ENCODE results near the gene MUSK. TPM values are rescaled to one million over a fixed set of nuclear protein-coding genes. Genes with fewer than 3 reads are reported as not detected.

MUSK gene
- total and polyA plus RNA-seq, 2 experiments from 2014 or later = not detected

DNA sequence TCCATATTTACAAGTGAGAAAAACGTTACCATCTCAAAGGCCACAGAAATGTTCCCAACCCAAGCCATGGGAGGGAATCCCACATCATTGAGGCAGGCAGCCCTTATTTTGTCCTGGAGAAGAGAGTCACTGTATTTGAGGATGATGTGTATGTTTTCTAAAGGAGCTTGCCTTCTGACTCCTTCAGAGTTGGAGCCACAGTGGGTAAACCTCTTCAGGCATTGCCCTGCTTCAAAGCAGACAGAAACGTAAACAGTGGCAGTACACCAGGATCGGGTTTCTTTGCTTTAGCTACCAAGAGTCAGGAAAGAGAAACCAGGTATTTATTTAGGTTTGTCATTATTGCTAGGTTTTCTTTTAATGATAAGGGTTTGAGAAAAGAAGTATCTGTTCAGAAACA lies 45.7 kb downstream of the MUSK start (continued):
- TF ChIP-seq, protein P1, sequence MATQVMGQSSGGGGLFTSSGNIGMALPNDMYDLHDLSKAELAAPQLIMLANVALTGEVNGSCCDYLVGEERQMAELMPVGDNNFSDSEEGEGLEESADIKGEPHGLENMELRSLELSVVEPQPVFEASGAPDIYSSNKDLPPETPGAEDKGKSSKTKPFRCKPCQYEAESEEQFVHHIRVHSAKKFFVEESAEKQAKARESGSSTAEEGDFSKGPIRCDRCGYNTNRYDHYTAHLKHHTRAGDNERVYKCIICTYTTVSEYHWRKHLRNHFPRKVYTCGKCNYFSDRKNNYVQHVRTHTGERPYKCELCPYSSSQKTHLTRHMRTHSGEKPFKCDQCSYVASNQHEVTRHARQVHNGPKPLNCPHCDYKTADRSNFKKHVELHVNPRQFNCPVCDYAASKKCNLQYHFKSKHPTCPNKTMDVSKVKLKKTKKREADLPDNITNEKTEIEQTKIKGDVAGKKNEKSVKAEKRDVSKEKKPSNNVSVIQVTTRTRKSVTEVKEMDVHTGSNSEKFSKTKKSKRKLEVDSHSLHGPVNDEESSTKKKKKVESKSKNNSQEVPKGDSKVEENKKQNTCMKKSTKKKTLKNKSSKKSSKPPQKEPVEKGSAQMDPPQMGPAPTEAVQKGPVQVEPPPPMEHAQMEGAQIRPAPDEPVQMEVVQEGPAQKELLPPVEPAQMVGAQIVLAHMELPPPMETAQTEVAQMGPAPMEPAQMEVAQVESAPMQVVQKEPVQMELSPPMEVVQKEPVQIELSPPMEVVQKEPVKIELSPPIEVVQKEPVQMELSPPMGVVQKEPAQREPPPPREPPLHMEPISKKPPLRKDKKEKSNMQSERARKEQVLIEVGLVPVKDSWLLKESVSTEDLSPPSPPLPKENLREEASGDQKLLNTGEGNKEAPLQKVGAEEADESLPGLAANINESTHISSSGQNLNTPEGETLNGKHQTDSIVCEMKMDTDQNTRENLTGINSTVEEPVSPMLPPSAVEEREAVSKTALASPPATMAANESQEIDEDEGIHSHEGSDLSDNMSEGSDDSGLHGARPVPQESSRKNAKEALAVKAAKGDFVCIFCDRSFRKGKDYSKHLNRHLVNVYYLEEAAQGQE (IDR thresholded peaks at IDR 0.05; ENCODE audit: unreplicated experiment) = no peak
- TF ChIP-seq, protein P2, sequence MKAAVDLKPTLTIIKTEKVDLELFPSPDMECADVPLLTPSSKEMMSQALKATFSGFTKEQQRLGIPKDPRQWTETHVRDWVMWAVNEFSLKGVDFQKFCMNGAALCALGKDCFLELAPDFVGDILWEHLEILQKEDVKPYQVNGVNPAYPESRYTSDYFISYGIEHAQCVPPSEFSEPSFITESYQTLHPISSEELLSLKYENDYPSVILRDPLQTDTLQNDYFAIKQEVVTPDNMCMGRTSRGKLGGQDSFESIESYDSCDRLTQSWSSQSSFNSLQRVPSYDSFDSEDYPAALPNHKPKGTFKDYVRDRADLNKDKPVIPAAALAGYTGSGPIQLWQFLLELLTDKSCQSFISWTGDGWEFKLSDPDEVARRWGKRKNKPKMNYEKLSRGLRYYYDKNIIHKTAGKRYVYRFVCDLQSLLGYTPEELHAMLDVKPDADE (IDR thresholded peaks at IDR 0.05) = no peak
- no peak for TF ChIP-seq ZNF331 (CRISPR knock-in tag; IDR thresholded peaks at IDR 0.05; ENCODE audit: low read depth)
- TF ChIP-seq JUNB (IDR thresholded peaks at IDR 0.05; ENCODE audit: unreplicated experiment) = no peak
- no peak for TF ChIP-seq ZNF114 (CRISPR knock-in tag; IDR thresholded peaks at IDR 0.05)
- no peak for TF ChIP-seq STAT1 (IDR thresholded peaks at IDR 0.05; ENCODE audit: unreplicated experiment)
- no peak for TF ChIP-seq EZH2phosphoT487 (IDR thresholded peaks at IDR 0.05; ENCODE audit: unreplicated experiment)
- no peak for TF ChIP-seq CREB1 (CRISPR knock-in tag; IDR thresholded peaks at IDR 0.05; ENCODE audit: low read depth)
- TF ChIP-seq, protein P3, sequence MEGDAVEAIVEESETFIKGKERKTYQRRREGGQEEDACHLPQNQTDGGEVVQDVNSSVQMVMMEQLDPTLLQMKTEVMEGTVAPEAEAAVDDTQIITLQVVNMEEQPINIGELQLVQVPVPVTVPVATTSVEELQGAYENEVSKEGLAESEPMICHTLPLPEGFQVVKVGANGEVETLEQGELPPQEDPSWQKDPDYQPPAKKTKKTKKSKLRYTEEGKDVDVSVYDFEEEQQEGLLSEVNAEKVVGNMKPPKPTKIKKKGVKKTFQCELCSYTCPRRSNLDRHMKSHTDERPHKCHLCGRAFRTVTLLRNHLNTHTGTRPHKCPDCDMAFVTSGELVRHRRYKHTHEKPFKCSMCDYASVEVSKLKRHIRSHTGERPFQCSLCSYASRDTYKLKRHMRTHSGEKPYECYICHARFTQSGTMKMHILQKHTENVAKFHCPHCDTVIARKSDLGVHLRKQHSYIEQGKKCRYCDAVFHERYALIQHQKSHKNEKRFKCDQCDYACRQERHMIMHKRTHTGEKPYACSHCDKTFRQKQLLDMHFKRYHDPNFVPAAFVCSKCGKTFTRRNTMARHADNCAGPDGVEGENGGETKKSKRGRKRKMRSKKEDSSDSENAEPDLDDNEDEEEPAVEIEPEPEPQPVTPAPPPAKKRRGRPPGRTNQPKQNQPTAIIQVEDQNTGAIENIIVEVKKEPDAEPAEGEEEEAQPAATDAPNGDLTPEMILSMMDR (conservative IDR thresholded peaks at IDR 0.05; ENCODE audit: low read depth in 2 of 2) = no peak

DNA sequence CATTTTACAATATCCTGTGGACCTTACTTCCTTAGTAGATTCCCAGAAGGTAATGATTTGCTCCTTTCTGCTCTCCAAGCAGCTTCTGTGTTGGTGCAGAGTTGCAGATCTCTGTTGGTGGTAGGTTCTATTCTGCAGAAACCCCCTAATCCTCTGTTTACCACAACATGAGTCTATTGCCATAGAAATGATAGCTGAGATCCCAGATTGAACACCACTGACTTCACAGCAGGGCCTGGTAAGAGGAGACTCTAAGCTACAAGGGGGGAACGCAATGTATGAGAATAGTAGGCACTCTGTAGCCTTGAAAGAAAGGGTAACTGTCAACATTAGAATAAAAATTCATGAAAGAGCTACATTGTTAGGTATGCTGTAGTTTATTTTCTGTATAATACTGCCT lies 59.5 kb downstream of the MUSK start:
- Histone ChIP-seq H2AFZ (peak overlapping the region; percentile 2; the same call in 1 of the 2 replicates), H4K20me1 (replicated peaks; ENCODE audit: insufficient read depth) (no peaks in the 10 kb centered on the region), H3F3A (replicated peaks; ENCODE audit: low read depth) (no peaks in the 10 kb centered on the region), H3K36me3 (ENCODE audit: insufficient read depth) (no peaks in the 10 kb centered on the region), H3K4me1 (ENCODE audit: insufficient read depth) (peaks cover 5% of the 10 kb centered on the region; the same call in 1 of the 2 replicates), H3K79me2 (replicated peaks; ENCODE audit: insufficient read depth) (no peaks in the 10 kb centered on the region), H3K4me3 (no peak overlapping the region), H3K27me3 (ENCODE audit: insufficient read depth) (no peaks in the 10 kb centered on the region), H3K9me2 (ENCODE audit: insufficient read depth) (peaks cover 3% of the 10 kb centered on the region; the same call in 1 of the 2 replicates), H3K27ac (ENCODE audit: low read depth) (no peak overlapping the region), H3K4me2 (no peak overlapping the region)
- TF ChIP-seq EZH2phosphoT487 (IDR thresholded peaks at IDR 0.05; ENCODE audit: unreplicated experiment) = no peak
- TF ChIP-seq, protein P4, sequence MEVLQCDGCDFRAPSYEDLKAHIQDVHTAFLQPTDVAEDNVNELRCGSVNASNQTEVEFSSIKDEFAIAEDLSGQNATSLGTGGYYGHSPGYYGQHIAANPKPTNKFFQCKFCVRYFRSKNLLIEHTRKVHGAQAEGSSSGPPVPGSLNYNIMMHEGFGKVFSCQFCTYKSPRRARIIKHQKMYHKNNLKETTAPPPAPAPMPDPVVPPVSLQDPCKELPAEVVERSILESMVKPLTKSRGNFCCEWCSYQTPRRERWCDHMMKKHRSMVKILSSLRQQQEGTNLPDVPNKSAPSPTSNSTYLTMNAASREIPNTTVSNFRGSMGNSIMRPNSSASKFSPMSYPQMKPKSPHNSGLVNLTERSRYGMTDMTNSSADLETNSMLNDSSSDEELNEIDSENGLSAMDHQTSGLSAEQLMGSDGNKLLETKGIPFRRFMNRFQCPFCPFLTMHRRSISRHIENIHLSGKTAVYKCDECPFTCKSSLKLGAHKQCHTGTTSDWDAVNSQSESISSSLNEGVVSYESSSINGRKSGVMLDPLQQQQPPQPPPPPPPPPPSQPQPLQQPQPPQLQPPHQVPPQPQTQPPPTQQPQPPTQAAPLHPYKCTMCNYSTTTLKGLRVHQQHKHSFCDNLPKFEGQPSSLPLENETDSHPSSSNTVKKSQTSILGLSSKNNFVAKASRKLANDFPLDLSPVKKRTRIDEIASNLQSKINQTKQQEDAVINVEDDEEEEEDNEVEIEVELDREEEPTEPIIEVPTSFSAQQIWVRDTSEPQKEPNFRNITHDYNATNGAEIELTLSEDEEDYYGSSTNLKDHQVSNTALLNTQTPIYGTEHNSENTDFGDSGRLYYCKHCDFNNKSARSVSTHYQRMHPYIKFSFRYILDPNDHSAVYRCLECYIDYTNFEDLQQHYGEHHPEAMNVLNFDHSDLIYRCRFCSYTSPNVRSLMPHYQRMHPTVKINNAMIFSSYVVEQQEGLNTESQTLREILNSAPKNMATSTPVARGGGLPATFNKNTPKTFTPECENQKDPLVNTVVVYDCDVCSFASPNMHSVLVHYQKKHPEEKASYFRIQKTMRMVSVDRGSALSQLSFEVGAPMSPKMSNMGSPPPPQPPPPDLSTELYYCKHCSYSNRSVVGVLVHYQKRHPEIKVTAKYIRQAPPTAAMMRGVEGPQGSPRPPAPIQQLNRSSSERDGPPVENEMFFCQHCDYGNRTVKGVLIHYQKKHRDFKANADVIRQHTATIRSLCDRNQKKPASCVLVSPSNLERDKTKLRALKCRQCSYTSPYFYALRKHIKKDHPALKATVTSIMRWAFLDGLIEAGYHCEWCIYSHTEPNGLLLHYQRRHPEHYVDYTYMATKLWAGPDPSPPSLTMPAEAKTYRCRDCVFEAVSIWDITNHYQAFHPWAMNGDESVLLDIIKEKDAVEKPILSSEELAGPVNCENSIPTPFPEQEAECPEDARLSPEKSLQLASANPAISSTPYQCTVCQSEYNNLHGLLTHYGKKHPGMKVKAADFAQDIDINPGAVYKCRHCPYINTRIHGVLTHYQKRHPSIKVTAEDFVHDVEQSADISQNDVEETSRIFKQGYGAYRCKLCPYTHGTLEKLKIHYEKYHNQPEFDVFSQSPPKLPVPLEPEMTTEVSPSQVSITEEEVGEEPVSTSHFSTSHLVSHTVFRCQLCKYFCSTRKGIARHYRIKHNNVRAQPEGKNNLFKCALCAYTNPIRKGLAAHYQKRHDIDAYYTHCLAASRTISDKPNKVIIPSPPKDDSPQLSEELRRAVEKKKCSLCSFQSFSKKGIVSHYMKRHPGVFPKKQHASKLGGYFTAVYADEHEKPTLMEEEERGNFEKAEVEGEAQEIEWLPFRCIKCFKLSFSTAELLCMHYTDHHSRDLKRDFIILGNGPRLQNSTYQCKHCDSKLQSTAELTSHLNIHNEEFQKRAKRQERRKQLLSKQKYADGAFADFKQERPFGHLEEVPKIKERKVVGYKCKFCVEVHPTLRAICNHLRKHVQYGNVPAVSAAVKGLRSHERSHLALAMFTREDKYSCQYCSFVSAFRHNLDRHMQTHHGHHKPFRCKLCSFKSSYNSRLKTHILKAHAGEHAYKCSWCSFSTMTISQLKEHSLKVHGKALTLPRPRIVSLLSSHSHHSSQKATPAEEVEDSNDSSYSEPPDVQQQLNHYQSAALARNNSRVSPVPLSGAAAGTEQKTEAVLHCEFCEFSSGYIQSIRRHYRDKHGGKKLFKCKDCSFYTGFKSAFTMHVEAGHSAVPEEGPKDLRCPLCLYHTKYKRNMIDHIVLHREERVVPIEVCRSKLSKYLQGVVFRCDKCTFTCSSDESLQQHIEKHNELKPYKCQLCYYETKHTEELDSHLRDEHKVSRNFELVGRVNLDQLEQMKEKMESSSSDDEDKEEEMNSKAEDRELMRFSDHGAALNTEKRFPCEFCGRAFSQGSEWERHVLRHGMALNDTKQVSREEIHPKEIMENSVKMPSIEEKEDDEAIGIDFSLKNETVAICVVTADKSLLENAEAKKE (CRISPR knock-in tag; IDR thresholded peaks at IDR 0.05) = peak; percentile 16; the same call in 1 of the 2 replicates
- H3K4me1 Mint-ChIP-seq = peaks cover 15% of the 10 kb centered on the region
- no peaks in the 10 kb centered on the region for H3K27me3 Mint-ChIP-seq (ENCODE audit: insufficient read depth, low read depth, poor library complexity)
- H3K27ac Mint-ChIP-seq = no peak overlapping the region
- H3K9me3 Mint-ChIP-seq = no peaks in the 10 kb centered on the region; the same call in 2 of the 3 replicates
- DNase-seq (ENCODE audit: low spot score) = peak; percentile 24
- no peak overlapping the region for H3K4me3 Mint-ChIP-seq
- ATAC-seq = peak; percentile 98
- H3K36me3 Mint-ChIP-seq (ENCODE audit: low read depth) = no peaks in the 10 kb centered on the region

Measured in GM23338 (cell line).